ENCODE measurements around the gene ASCC2.
A peak's percentile ranks its signal among the peaks of the same experiment; 100 is the strongest.
"Not testable (repeated sequence)": the region's sequence is repeated elsewhere in the genome, so short reads cannot be mapped to it uniquely, and the experiment has no call there.

The ASCC2 gene

GRCh38 chr22:29782061-29782845 lies 55.8 kb downstream of the ASCC2 start:
- DNase-seq: no peak

DNA sequence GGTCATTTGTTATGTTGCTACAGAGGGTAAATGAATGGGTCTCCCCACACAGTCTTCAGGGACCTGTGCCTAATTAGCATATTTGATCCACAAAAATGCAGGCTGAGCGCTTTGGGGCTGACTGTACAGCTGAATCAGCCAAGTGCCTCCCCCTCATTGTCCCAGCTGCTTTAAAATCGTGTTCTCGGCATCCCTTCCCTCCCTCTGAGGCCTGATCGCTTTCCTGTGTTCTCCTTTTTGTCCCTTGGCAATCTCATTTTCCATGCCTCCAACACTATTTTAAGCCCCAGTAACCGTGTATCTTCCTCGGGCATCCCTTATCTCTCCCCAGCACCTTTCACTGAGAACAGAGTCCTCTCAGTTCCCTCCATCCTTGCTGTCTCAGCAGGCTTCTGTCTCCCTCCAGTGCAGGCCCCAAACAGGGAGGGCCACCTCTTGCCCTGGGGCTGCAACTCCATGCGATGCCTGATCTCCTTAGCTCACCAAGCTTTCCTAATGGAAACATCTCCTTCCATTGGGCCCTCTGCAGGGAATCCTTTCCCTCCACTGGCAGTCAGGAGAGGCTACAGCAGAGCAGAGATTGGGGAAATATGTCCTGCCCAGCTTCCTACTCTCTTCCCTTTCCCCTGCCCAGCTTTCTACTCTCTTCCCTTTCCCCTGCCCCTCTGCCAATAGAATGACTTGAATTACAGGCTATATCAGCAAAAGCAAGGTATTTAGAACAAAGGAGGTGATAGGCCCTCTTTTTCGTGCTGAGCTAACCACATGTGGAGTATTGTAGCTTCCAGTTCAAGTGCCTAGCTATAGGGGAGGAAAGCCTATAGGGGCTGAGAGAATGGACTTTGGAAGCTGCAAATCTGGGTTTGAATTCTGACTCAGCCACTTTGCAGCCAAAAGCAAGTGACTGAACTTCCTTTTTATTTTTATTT lies 57.1 kb downstream of the ASCC2 start:
- peak; percentile 93 for DNase-seq

DNA sequence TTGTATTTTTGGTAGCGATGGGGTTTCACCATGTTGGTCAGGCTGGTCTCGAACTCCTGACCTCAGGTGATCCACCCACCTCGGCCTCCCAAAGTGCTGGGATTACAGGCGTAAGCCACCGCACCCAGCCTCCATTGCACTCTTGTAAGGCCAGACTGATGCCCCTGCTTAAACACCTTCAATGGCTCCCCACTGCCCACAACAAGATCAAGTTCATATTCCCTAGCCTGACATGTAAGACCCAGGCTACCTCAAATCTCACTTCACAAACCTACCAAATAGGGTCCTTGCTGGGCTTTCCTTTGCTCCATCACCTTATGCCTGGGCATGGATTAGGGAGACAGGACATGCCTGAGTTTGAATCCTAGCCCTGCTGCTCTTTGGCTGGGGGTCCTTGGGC lies 57.9 kb downstream of the ASCC2 start:
- DNase-seq: no peak

DNA sequence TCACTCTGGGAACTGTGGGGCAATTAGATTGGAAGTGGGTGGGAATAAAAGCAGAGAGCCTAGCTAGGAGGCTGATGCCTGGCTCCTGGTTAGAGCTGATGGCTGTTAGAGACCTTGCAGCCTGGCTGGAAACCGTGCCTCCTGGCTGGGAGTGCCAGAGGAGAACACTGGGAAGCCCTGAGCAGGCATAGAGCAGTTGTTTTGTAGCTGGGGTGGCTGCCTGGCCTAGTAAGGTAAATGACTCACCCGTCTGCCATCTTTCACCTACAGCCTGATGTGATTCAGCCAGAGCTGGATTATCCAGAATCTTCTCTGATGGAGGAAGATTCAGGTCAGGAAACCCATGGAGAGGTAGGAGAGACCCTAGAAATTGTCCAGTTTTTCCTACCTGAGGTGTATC lies 64.8 kb downstream of the ASCC2 start:
- DNase-seq: no peak

DNA sequence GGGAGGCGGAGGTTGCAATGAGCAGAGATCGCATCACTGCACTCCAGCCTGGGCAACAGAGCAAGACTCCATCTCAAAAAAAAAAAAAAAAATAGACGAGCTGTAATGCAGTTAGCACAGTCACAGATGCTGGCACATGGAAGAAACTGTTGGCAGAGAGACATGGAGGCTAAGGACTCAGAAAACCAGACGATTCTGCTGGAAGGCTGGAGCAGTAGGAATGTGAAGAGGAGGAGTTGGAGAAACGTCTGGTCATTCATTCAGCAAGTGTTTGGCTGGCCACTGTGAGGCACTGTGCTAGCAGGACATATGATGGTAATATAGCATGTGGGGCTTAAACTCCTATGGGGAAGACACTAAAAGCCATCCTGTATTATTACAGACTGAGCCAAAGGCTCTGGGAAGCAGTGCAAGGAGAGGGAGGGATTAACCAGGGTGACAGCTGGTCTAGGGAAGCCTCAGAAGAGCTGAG lies 65.9 kb downstream of the ASCC2 start:
- peak; percentile 59 for DNase-seq

- DNase-seq: no peak
Observed at GRCh38 chr22:29769723-29770321, 68.3 kb downstream of the ASCC2 start.

DNA sequence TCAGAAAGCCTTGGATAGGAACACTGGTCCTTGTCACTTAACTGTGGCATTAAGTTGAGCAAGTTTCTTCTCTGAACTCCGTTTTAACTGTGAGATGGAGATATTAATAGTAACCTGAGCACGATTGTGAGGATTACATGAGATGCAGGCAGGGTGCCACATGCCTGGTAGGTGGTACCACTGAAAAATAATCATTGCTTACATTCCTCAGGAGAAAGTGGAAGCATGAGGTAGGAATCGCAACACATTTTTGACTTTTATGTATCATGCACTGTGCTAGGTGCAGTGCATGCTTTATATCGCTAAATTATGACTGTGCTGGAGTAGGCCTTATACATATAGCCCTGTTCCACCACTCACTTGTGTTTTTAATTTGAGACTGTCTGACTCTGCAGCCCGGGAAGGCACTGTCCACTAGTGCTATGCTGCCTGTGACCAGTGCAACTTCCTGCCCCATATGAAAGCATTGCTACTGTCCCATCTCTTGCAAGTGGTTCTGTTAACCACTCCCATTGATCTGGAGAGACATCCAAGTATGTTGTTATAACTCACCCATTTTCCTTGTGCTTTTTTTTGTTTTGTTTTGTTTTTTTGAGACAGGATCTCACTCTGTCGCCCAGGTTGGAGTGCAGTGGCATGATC lies 69.9 kb downstream of the ASCC2 start:
- peak; percentile 47 for DNase-seq

DNA sequence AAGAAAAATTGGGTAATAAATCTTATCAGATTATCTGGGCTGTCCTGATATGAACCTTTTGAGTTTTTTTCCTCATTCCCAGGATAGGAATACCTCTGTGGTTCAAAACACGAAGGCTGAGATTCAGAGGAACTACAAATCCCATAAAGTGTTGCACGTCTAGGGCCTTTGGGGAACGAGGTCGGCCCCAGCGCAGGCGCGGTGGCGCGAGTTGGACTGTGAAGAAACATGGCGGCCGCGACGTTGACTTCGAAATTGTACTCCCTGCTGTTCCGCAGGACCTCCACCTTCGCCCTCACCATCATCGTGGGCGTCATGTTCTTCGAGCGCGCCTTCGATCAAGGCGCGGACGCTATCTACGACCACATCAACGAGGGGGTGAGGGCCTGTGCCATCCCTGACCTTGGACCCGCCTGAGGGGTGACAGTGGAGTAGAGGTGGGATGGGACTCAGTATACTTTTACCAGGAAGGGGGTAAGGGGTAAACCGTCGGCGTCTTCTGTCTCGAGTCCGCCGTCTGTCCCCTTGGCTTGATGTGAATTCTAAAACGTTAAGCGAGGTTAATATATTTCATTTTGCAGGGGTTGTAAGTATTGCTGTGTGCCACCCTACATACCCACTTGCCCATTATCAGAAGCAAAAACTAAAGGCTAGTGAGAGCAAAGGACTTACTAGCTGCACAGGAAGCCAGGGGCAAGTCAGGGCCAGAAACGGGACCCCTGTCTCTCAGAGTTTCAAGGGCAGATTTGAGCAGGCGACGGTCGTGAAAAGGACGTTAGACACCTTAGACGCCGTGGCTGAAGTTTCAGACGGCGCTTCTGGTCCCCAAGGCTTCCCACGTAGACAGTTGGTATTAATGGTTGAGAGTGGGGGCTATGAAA lies 70.7 kb downstream of the ASCC2 start, which contains the start of gene UQCR10:
UQCR10 (plus strand) TSS at position 199 of the 881 bp plus-strand sequence; CDS start at position 229, 30 bp downstream.
- peak; percentile 96 for DNase-seq

DNA sequence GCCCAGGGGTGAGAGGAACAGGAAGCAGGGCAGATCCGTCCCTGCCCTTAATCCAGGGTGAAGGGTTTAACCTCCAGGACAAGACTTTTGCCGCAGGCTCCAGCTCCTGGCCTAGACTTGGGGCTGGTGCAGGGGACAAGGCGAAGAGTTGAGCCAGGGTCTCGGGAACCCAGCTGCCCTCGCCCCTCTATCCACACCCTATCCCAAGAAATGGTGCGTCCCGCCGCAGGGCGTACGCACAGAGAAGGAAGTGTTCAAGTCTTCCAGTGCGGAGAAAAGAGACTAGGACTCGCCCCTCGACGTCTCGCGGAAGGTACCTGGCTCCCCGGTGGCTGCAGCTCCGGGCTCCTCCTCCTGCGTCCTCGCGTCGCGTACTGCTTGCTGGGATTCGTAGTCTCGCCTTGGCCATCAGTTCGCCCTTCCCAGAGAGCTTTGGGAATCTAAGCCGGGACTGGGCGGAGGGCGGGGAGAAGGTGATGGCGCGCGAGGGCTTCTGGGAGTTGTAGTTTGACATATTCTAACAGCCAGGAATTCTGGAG lies 71.4 kb downstream of the ASCC2 start, which contains the start of gene ZMAT5:
ZMAT5 (minus strand) TSS at position 376 of the 539 bp plus-strand sequence. CDS start 18,463 bp downstream, outside the sequence.
- DNase-seq: peak; percentile 99

DNA sequence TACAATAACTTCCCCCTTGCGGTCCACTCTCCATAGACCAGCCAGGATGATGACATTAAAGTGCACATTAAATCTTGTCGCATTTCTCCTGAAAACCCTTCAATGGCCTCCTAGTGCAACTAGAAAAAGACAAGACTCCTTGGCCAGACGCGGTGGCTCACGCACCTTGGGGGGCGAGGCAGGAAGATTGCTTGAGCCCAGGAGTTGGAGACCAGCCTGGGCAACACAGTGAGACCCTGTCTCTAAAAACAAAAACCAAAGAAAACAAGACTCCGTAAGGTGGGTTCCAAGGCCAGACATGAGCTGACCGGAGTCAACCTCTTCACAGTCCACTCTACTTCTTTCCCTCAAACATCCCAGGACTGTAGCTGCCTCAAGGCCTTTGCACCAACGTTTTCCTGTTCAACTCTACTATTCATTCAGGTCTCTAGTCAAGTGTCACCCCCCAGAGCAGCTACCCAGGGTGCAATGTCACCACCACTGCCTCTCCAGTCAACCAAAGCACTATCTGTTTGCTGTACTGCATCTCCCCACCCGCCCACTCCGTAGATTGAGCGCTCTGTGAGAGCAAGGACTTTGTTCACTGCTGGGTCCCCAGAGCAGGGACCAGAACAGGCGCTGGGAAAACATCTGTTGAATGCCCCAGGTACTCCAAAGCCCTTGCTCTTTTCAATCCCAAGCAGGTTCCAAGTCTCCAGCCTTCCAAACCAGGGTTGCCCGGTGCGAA lies 72.0 kb downstream of the ASCC2 start:
- peak; percentile 74 for DNase-seq

GRCh38 chr22:29762263-29762662 lies 75.8 kb downstream of the ASCC2 start:
- DNase-seq: no peak

DNA sequence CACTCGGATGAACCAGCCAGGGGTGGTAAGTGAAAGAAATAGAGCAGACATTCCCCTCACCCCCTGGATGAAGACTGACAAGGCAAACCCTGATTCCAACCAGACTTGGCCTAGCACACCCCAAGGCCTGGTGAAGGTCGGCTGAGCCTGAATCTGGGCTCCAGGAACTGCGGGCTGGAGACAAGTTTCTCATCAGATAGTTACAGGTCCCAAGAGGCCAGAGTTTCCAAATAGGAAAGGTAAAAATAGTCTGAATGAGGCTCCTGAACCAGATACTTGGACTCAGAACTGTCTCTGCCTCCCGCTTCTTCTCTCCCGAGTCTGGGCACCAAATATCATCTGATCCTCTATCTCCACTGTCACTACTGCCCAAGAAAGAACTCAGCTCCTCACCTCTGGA lies 79.1 kb downstream of the ASCC2 start:
- no peak for DNase-seq

DNA sequence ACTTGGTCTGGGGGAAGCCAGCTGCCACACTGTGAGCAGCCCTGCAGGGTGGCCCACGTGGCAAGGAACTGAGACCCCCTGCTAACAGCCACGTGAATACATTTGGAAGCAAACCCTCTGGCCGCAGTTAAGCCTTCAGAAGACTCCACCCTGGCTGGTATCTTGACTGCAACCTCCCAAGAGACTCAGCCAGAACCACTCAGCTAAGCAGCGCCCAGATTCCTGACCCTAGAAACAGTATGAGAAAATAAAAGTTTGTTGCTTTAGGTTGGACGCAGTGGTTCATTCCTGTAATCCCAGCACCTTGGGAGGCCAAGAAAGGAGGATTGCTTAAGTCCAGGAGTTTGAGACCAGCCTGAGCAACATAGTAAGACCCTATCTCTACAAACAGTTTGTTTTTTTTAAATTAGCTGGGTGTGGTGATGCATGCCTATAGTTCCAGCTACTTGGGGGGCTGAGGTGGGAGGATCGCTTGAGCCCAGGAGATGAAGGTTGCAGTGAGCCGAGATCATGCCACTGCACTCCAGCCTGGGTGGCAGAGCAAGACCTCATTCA lies 79.9 kb downstream of the ASCC2 start:
- DNase-seq: no peak

GRCh38 chr22:29757096-29757495 lies 81.0 kb downstream of the ASCC2 start:
- DNase-seq: no peak

DNA sequence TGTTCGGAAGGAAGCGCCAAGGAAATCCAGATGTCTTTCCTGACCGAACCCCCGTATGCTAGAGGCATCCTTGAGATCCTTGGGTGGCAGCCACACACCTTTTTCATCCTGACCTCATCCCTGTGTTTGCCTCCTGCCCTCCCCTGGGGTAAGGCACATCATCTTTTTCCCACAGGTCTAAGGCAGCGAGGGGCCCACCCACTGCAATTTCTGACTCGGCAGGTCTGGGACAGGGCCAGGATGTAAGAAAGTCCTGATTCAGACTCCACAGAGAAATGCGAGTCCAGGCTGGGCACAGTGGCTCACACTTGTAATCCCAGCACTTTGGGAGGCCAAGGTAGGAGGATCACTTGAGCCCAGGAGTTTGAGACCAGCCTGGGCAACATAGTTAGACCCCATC lies 81.7 kb downstream of the ASCC2 start:
- DNase-seq: no peak

DNA sequence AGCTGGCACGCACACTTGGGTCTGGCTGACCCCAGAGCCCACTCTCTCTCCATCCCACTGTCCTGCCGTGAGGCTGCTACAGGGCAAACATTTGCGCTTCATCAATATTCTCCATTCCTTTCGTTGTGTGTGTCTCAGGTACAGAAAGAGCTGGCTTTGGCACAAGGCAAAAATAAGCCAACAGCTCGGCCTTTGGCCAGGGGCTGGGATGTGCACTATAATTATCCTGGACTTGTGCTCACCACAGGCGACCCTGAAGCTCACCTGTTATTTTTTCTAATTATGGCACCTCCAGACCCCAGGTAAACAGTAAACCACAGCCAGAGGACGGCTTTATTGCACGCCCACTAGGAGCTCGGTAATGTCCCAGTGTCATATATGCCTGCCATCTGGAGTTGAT lies 82.2 kb downstream of the ASCC2 start:
- no peak for DNase-seq

DNA sequence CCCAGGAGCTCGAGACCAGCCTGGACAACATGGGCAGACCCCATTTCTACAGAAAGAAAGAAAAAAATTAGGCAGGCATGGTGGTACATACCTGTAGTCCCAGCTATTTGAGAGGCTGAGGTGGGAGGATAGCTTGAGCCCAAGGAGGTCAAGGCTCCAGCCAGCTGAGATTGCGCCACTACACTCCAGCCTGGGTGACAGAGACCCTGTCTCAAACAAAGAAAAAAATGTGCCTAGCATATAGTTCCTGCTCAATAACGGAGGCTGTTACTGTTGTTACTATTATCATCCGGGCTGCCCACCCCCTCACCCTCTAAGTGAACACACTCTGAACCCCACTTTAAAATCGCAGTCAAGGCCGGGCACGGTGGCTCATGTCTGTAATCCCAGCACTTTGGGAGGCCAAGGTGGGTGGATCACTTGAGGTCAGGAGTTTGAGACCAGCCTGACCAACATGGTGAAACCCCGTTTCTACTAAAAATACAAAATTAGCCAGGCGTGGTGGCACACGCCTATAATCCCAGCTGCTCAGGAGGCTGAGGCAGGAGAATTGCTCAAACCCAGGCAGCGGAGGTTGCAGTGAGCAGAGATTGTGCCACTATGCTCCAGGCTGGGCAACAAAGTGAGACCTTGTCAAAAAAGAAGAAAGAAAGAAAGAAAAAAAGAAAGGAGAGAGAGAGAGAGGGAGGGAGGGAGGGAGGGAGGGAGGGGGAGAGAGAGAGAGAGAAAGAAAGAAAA lies 83.2 kb downstream of the ASCC2 start:
- not testable (repeated sequence) for DNase-seq

DNA sequence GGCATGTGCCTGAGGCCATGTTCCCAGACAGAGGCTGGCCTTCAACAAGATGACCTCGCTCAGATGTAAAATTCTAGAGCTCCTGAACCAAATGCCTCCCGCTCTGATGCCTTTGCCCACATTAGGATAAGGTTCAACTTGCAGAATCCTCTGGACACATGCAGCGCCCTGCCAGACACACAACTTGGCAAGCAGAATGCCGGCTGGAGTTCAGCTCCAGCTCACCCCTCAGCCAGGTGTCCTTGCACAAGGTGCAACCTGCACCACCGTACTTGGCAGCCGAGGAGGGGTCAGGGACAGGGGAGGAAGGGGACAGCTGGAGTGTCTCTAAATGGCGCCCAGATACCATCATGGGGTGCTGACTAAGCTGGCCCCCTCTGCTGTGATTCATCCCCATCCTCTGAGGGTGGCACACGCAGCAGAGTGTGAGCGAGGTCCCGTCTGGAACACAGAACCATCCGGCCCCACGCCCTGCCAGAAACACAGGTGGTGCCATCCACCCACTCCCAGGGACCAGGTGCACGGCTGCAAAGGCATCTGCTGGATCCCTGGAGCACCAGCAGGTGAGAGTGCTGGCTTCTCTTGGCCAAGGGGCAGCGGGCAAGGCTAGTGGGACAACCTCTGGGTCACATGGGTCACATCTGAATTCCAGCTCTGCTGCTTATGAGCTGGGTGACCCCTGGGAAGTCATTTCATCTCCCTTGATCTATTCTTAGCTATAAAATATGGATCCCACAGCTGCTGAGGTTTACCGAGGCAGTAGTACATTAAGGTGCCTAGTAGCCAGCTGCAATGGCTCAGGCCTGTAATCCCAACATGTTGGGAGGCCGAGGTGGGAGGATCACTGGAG lies 84.0 kb downstream of the ASCC2 start:
- DNase-seq: no peak

All from hematopoietic multipotent progenitor cell treated with erythropoietin and hydrocortisone succinate and interleukin-3 and kit ligand, for 6 days (in vitro differentiated cells).